Activated naive CD8-positive, alpha-beta T cell treated with anti-CD3 and anti-CD28 coated beads, Interleukin-2, amount 50 U/mL, for 24 hours (primary cell): ENCODE data around the gene SDSL.

ENCODE experiments used
- ATAC-seq: fragments of 150-1000 bp; cut with Tn5 transposase; one replicate; pipeline ENCODE4 v1.10.0; 2021
- DNase-seq: peaks from one replicate; pipeline ENCODE4 v3.0.0; 2021
- H3K27ac Mint-ChIP-seq: one replicate; pipeline ENCODE4 v1.8.0; 2021; ENCODE audit warnings: mild to moderate bottlenecking, mixed read lengths
- H3K27me3 Mint-ChIP-seq: one replicate; pipeline ENCODE4 v1.8.0; 2021; ENCODE audit warnings: mixed read lengths
- H3K36me3 Mint-ChIP-seq: one replicate; pipeline ENCODE4 v1.8.0; 2021; ENCODE audit warnings: low read depth, mixed read lengths
- H3K4me1 Mint-ChIP-seq: one replicate; pipeline ENCODE4 v1.8.0; 2021; ENCODE audit warnings: mixed read lengths
- H3K4me3 Mint-ChIP-seq: one replicate; pipeline ENCODE4 v1.8.0; 2021; ENCODE audit warnings: mild to moderate bottlenecking, moderate library complexity, mixed read lengths
- H3K9me3 Mint-ChIP-seq: one replicate; pipeline ENCODE4 v1.8.0; 2021; ENCODE audit warnings: mixed read lengths

The SDSL gene

DNA sequence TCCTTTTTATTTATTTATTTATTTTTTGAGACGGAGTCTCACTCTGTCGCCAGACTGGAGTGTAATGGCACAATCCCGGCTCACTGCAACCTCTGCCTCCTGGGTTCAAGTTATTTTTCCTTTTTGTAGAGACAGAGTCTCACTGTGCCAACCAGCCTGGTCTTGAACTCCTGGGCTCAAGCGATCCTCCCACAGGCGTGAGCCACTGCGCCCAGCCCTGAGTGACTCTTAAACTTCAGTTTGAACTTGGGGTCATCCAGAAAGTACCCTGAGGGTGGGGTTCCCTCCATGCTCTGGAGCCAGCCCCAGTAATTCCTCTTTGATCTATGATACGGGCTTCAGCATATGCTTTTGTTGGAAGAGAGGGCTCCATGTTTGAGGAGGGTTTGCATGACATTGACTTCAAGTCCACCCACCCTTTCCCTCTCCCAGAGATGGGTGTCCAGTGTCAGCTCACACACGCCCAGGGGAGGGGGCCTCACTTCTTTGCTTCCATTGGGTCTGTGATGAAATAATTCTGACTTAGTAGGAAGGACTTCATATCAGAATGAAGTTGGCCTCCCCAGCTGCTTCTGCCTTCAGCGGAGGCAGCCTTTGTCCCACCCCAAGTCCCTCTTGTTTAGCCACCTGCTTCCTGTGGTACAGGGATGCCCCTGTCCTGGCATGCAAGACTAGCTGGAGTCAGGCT lies 30.4 kb upstream of the SDSL start:
- Mint-ChIP-seq H3K4me3 (no peak overlapping the region), H3K27me3 (no peaks in the 10 kb centered on the region), H3K36me3 (no peaks in the 10 kb centered on the region), H3K4me1 (no peaks in the 10 kb centered on the region), H3K9me3 (no peaks in the 10 kb centered on the region), H3K27ac (no peak overlapping the region)
- no peak for ATAC-seq
- no peak for DNase-seq

DNA sequence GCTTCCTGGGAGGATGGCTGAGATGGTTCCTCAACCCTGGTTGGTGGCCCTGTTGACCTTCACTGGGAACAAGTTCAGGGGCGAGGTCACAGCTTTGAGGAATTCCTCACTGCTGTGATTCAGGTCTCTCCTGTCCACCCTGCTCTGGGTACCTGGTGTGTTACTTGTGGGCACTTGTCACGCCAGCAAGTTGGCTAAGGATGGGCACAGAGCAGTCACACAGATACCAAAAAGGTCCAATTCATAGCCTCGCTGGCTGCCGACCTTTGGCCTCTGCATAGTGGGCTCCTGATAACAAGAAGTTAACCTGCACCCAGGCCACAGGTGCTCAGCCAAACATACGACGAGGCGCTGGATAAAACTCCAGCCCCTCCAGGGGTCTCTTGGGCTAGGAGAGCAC lies 29.7 kb upstream of the SDSL start:
- Mint-ChIP-seq H3K9me3 (no peaks in the 10 kb centered on the region), H3K4me1 (no peaks in the 10 kb centered on the region), H3K27ac (no peak overlapping the region), H3K4me3 (no peak overlapping the region), H3K36me3 (no peaks in the 10 kb centered on the region), H3K27me3 (no peaks in the 10 kb centered on the region)
- ATAC-seq (no peak), DNase-seq (no peak)

DNA sequence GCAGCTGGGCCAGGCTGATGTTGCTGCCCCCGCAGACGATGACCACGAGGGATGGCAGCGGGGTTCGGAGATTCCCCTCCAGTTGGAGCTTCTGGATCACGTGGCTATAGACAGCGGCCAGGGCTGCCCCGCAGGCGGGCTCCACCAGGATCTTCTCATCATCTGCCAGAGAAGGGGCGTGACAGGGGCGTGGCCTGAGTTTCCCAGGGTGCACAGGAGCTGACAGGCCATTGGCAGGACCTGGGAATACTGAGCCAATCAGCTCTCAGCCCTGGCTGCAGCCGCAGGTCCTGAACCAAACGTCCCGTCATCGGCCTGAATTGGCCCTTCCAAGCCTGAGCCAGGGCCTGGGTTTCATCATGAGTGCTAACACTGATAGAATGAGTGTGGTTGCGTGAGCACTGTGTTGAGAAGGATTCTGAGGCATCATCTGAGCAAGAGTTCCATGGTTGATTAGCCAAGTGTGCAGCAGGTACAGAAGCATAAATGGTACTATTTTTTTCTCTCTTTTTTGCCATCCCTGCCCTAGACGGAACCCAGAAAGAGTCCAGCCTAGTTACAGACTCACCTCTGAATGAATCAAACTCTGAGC lies 29.1 kb upstream of the SDSL start:
- DNase-seq (no peak), ATAC-seq (no peak)
- H3K27ac Mint-ChIP-seq = no peak overlapping the region
- no peaks in the 10 kb centered on the region for H3K4me1 Mint-ChIP-seq
- H3K9me3 Mint-ChIP-seq = no peaks in the 10 kb centered on the region
- H3K27me3 Mint-ChIP-seq = peaks cover 2% of the 10 kb centered on the region
- H3K36me3 Mint-ChIP-seq = no peaks in the 10 kb centered on the region
- H3K4me3 Mint-ChIP-seq = no peak overlapping the region

DNA sequence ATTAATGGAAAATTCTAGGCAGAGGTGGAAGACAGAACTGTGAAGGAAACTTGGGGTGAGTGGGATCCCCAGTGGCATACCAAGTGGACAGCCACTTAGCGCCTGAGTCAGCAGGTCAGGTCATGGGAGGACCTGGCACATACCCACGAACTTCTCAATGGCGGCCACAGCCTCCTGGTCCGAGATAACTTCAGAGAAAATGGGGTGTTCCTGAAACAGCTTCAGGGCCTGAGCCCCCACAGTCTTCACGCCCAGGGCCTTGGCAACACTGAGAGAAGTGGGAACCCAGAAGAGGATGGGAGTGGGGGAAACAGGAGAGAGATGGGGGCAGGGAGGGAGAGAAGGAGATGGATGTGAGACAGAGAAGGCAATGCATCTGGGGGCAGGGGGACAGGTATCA lies 28.4 kb upstream of the SDSL start:
- Mint-ChIP-seq H3K9me3 (no peaks in the 10 kb centered on the region), H3K27ac (no peak overlapping the region), H3K4me1 (no peaks in the 10 kb centered on the region), H3K27me3 (peaks cover 2% of the 10 kb centered on the region), H3K36me3 (no peaks in the 10 kb centered on the region), H3K4me3 (no peak overlapping the region)
- DNase-seq = no peak
- no peak for ATAC-seq

DNA sequence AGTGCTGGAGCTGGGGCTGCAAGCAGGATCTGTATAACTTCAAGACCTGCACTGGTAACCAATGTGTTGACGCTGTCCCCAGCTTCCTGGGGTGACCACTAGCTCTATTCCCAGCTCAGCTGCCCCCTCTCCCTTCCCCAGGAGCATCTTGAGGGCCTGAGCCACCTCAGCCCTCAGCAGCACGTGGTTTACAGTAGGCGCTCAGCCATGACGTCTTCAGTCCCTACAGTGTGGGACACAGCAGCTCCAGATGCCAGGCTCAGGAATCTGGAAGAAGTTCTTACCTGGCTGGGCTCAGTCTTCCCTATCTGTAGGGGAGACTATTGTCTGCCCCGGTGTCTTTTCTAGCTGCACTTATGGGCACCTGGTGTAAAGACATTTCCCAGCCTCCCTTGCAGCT lies 27.1 kb upstream of the SDSL start:
- H3K27ac Mint-ChIP-seq = no peak overlapping the region
- peaks cover 2% of the 10 kb centered on the region for H3K27me3 Mint-ChIP-seq
- no peaks in the 10 kb centered on the region for H3K4me1 Mint-ChIP-seq
- no peak overlapping the region for H3K4me3 Mint-ChIP-seq
- DNase-seq (no peak), ATAC-seq (no peak)
- H3K36me3 Mint-ChIP-seq = no peaks in the 10 kb centered on the region
- no peaks in the 10 kb centered on the region for H3K9me3 Mint-ChIP-seq

DNA sequence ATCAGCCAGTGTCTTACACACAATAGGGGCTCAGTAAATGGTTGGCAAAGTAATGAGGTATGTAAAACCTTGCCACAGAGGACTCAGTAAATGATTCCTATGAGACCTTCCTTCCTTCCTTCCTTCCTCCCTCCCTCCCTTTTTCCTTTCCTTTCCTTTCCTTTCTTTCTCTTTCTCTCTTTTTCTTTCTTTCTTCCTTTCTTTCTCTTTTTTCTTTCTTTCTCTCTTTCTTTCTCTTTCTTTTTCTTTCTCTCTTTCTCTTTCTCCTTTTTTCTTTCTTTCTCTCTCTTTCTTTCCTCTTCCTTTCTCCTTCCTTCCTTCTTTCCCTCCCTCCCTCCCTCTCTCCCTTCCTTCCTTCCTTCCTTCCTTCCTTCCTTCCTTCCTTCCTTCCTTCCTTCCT lies 26.0 kb upstream of the SDSL start:
- H3K36me3 Mint-ChIP-seq = no peaks in the 10 kb centered on the region
- DNase-seq (no peak), ATAC-seq (no peak)
- H3K9me3 Mint-ChIP-seq = no peaks in the 10 kb centered on the region
- H3K4me1 Mint-ChIP-seq = no peaks in the 10 kb centered on the region
- H3K4me3 Mint-ChIP-seq = no peak overlapping the region
- H3K27ac Mint-ChIP-seq = no peak overlapping the region
- peaks cover 4% of the 10 kb centered on the region for H3K27me3 Mint-ChIP-seq

DNA sequence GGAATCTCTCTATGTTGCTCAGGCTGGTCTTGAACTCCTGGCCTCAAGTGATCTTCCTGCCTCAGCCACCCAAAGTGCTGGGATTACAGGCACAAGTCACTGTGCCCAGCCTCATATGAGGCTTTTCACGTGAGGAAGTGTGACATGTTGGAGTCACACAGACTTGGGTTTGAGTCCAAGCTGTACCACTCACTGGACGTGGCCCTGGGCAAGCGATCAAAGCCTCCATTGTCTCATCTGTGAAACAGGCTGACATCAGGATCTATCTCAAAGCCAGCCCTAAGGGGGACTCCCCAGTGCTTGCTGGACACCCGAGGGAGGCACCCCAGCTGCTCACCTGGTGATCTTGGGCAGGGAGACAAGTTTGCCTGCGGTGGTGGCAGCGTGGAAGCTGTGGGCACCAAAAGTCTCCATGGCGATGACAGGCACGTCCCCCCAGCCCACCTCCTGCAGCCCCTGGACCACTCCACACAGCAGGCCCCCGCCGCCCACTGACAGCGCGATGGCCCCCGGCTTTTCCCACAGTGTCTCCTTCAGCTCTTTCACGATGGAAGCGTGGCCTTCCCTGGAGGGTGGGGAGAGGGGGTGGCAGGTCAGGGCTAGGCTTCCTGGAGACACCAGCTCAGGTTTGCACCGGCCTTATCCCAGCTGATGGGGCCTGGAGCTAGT lies 25.2 kb upstream of the SDSL start:
- Mint-ChIP-seq H3K4me1 (no peaks in the 10 kb centered on the region), H3K9me3 (no peaks in the 10 kb centered on the region), H3K27me3 (peaks cover 4% of the 10 kb centered on the region), H3K36me3 (no peaks in the 10 kb centered on the region), H3K4me3 (no peak overlapping the region), H3K27ac (no peak overlapping the region)
- ATAC-seq = no peak
- no peak for DNase-seq

DNA sequence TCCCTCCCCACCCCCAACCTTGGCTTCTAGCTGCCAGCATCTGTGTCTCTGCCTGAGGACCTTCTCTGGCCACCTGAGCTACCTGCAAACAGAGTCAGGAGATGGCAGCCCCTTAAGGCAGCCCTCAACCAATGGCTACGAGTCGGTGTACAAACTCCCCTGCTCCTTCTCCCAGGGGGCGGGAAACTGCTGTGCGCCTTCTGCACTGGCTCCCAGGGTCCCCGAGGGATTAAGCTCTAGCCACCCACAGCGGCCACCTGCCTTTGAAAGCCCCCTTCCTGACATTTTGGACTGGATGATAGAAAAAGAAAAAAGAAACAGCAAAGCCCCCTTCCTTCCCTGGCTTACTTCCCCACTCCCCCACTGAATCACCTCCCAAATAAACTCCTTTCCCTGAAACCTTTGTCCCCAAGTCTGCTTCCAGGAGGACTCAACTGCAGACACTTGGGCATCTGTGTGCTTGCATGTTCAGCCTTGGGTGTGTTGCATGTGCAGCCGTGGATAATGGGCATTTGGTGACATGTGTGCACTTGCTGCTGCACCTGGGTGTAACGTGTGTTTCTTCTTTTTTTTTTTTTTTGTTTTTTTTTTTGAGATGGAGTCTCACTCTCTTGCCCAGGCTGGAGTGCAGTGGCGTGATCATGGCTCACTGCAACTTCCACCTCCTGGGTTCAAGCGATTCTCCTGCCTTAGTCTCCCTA lies 24.5 kb upstream of the SDSL start:
- no peak overlapping the region for H3K4me3 Mint-ChIP-seq
- peaks cover 4% of the 10 kb centered on the region for H3K27me3 Mint-ChIP-seq
- no peaks in the 10 kb centered on the region for H3K4me1 Mint-ChIP-seq
- no peak overlapping the region for H3K27ac Mint-ChIP-seq
- H3K9me3 Mint-ChIP-seq = no peaks in the 10 kb centered on the region
- no peaks in the 10 kb centered on the region for H3K36me3 Mint-ChIP-seq
- no peak for DNase-seq
- no peak for ATAC-seq

DNA sequence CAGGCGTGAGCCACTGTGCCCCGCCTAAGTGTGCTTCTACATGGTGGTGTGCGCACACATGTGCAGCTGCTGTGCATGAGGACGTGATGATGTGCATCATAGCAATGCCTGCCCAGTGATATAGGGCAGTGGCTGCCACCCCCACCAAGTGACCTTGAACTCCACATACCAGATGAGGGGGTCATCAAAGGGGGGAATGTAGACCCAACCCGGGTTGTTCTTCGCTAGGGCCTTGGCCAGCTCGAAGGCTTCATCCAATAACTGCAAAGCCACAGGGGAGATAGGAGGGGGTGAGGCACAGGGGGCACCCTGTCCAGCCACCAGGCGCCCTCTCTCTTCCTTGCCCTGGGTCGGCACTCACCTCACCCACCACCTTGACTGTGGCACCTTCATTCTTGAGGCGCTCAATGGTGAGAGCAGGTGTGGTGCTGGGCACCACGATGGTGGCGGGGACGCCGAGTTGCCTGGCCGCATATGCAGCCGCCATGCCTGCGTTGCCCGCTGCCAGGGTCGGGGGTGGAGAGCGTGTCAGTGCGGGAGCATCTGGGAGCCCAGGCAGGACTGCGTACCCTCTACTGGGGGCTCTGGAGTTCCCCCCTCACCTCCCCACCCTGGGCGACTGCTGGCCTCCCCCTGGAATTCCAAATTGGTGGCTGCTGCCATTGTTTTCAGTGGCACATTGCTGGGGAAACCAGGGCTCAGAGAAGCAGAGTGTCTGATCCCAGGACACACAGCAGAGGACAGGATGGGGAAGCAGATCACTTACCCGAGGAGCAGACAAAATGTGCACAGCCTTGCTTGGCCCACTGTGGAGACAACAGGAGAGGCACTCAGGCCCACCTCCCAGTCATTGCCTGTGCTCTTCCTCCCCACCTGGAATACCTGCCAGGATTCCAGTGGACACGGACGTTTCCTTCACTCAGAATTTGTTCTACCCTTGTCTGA lies 23.6 kb upstream of the SDSL start:
- no peaks in the 10 kb centered on the region for H3K4me1 Mint-ChIP-seq
- no peak overlapping the region for H3K4me3 Mint-ChIP-seq
- DNase-seq (no peak), ATAC-seq (no peak)
- H3K9me3 Mint-ChIP-seq = no peaks in the 10 kb centered on the region
- no peak overlapping the region for H3K27ac Mint-ChIP-seq
- peaks cover 4% of the 10 kb centered on the region for H3K27me3 Mint-ChIP-seq
- no peaks in the 10 kb centered on the region for H3K36me3 Mint-ChIP-seq

DNA sequence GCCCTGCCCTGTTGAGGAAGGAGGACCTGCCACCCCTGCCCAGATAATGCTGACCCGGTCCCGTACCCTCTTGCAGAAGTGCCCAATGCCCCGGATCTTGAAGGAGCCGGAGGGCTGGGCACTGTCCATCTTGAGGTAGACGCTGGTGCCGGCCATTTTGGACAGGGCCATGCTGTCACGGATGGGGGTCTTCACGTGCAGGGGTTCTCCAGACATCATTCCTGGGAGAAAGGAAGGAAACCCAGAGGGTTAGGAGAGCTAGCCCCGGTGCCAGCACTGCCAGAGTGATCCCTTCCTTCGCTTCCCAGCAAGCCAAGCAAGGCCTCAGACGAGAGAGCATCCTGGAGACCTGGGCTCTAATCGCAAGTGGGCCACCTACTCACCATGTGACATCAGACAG lies 22.7 kb upstream of the SDSL start:
- no peak for ATAC-seq
- no peaks in the 10 kb centered on the region for H3K9me3 Mint-ChIP-seq
- peaks cover 6% of the 10 kb centered on the region for H3K27me3 Mint-ChIP-seq
- H3K4me1 Mint-ChIP-seq = no peaks in the 10 kb centered on the region
- no peak overlapping the region for H3K4me3 Mint-ChIP-seq
- no peaks in the 10 kb centered on the region for H3K36me3 Mint-ChIP-seq
- H3K27ac Mint-ChIP-seq = no peak overlapping the region
- DNase-seq = no peak

DNA sequence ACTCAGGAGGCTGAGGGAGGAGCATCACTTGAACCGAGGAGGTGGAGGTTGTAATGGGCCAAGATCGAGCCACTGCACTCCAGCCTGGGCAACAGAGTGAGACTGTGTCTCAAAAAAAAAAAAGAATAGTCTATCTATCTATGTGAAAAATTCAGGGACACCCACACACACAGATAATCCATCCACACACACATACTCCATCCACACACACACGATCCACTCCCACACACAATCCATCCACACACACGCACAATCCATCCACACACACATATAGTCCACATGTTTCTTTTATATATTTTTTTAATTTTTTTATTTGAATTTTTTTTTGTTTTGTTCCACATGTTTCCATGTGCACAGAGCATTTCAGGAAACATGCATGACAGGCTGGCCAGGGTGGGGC lies 21.8 kb upstream of the SDSL start:
- Mint-ChIP-seq H3K9me3 (no peaks in the 10 kb centered on the region), H3K4me3 (no peak overlapping the region), H3K36me3 (no peaks in the 10 kb centered on the region), H3K4me1 (no peaks in the 10 kb centered on the region), H3K27me3 (peaks cover 6% of the 10 kb centered on the region), H3K27ac (no peak overlapping the region)
- DNase-seq (no peak), ATAC-seq (no peak)

DNA sequence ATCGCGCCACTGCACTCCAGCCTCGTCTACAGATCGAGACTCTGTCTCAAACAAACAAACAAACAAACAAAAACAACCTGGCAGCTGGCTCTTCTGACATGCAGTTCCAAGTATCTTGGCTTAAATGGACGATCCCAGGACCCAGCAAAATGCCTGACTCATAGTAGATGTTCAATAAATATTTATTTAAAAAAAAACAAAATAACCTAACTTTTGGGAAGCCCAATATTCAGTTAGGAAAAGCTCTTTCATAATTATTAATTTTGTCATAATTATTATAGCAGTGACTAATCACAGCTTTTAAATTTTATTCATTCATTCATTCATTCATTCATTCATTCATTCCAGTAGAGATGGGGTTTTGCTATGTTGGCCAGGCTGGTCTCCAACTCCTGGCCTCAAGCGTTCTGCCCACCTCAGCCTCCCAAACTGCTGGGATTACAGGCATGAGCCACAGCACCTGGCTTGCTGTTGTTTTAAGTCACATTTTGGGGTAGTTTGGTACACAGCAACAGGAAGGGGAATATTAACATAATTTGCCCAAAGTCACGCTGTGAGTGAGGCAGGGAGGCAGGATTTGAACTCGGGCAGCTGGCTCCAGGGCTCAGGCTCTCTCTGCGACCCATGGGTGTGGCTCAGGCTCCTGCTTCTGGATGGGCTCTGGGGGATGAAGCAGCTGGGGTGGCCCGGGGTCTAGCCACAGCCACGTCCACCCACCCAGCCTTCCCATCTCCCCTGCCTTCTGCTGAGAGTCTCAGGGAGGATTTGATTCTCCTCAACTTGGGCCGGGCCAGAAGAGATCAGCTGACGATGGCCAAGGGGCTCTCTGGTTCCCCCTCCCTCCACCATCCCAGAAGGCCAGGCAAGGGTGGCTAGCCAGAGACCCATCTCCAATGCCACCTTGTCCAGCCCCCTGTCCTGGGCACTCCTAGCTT lies 20.8 kb upstream of the SDSL start:
- no peak overlapping the region for H3K27ac Mint-ChIP-seq
- peaks cover 6% of the 10 kb centered on the region for H3K27me3 Mint-ChIP-seq
- no peaks in the 10 kb centered on the region for H3K4me1 Mint-ChIP-seq
- H3K4me3 Mint-ChIP-seq = no peak overlapping the region
- no peaks in the 10 kb centered on the region for H3K36me3 Mint-ChIP-seq
- no peaks in the 10 kb centered on the region for H3K9me3 Mint-ChIP-seq
- DNase-seq = no peak
- no peak for ATAC-seq

DNA sequence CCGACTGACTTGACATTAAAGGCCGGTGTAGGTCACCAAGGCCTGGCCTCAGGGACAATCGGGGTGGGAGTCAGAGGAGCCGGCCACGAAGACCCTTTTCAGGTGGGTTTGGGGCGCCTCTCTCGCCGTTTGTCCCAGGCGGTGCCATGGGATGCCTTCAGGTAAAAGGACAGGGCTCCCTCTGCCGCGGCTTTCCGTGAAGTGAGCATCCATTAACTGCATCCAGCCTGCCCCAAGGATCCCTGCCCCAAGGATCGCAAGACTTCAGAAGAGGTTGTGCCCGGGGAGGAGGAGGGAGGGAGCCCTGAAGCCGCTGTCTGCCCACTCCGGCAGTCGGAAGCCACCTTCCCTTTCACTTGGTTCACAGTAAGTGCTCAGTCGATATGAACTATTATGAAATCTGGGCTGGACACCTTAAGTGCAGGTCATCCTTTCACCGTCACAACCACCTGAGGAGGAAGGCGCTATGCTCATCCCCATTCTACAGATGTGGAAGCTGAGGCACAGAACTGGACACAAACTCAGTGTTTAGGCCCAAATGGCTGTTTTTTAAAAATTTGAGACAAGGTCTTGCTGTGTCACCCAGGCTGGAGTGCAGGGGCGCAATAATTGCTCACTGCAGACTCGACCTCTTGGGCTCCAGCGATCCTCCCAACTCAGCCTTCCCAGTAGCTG lies 19.5 kb upstream of the SDSL start:
- Mint-ChIP-seq H3K9me3 (no peaks in the 10 kb centered on the region), H3K4me3 (no peak overlapping the region), H3K27ac (no peak overlapping the region), H3K36me3 (no peaks in the 10 kb centered on the region), H3K4me1 (no peaks in the 10 kb centered on the region), H3K27me3 (peaks cover 5% of the 10 kb centered on the region)
- ATAC-seq (no peak), DNase-seq (no peak)
